Activated CD8-positive, alpha-beta memory T cell treated with anti-CD3 and anti-CD28 coated beads for 48 hours (primary cell): ENCODE data around the gene ORMDL3.
A peak's percentile ranks its signal among the peaks of the same experiment; 100 is the strongest.
"Not testable (repeated sequence)": the region's sequence is repeated elsewhere in the genome, so short reads cannot be mapped to it uniquely, and the experiment has no call there.

Experiments used
- DNase-seq, 3 experiments: peaks; one replicate each; pipeline ENCODE4 v3.0.0-alpha.2; 2020; ENCODE audit warnings: low read depth in 2 of 3, low spot score in 2 of 3

The ORMDL3 gene

DNA sequence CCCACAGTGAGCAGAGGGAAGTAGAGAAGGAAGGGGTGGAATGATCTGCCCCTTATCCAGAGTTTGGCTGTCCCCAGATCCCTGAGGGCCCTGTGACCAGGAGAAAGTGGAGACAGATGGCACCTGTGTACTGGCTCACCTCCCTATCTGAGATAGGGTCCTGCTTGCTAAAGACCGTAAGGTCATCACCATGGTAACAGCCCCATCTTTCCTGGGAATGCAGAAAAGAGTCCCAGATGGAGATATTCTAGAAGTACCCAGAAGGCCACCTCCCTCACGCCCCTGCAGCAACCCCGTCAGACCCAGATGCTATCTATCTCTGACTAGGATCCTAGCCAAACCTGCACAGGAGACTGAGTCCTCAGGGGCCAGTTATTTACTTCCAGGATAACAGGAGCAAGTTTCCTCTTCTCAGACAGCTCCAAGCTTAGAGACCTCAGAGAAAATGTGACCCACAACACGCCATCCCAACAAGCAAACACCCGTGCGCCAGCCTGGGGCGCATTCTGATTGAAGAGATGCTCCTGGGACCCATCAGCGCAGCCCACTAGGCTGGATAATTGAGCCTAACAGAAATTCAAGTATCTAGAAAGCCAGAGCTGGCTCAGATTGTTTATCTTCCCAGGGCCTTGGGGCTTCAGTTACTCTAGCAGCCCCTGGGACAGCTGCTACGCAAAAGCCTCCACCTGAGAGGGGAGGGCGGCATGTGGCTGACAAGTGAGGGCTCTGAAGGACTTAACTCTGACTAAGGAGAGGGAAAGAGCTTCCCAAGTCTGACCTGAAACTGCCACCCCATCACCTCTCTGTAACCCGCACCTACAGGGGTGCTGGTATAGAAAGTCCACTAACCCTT is 1.9 kb downstream of the ORMDL3 start:
- DNase-seq: no peak

DNA sequence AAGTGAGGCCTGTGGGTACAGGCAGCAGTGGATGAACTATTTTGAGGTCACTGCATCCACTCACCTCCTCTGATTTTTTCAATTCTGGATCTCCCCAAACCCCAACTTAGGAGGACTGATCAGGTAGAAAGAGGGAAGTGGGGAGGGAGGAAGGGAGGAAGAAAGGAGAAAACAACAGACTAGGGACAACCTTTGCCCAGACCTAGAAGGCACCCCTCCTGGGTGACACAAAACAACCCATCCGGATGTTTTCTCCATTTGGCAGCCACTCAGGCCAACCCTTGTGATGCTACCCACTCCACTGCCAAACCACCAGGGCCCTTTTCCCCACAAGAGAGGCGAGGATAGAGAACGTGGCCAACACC is 2.7 kb downstream of the ORMDL3 start:
- no peak for DNase-seq

DNA sequence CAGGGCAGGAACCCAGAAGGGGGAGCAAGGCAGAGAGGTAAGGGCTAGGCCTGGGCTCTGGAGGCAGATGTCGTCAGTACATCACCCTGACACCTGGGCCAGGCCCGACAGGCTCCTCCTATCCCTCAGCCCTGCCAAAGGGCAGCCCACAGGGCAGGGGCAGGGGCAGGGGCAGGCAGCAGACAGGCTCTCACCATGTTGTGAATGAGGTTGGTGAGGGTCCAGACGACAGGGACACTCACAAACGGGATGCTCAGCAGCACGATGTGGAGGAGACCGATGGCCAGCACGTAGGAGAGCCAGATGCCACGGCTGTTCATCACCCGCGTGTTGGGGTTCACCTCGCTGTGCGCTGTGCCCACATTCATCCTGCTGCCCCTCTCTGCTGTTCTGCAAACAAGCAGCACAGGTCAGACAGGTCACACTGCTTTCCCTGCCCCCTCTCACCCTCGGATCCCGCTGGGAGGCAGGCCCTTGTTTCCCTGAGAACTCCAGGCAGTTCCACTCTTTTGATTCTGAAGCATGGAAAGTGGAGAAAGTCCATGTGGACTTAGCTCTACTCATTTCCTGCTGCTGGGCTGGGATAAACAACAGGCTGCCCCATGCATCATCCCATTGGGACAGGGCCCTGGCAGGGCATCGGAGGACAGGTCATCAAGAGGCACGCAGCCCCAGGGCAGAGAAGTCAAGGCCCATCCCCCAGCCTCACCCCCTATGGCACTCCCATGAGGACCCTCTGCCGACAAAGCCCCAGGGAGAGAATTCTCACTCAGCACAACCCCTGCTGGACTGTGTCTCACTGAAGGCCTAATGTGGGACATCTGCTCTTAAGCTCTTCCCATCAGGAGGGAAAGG is 3.3 kb downstream of the ORMDL3 start:
- no peak for DNase-seq

DNA sequence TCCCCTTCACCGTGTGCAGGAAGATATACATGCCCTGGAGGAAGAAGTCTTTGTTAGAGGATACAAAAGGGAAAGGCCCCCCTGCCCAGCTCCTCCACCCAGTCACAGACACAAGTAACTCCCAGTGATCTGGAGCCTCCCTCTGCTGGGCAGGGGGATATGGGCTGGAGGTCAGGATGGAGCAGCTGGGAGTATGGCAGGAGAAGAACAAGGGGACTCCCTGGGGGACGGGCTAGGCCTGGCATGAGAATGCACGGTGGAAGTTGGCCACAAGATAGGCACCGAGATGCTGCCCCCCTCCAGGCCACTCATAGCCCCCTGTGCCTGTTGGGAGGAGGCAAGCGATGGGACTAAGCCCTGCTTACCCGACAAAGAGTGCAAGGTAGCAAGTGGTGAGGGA is 4.2 kb downstream of the ORMDL3 start:
- DNase-seq: no peak

DNA sequence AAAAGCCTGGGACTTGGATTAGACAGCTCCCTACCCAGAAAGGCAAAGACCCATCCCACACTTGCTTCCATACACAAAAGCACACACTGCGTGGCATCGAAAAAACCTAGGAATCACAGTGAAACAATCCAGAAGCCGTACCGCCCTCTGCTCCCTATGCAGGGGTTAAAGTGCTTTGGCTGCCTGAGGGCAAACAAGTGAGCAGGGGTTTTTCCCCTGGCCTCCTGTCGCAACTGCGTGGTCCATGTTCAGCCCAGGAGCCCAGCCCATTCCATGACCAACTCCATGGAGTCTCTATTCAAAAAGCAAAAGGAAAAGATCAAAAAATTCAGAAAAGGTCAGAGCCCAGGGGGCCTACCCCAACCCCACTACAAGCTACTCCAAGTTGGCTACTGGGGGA is 5.4 kb downstream of the ORMDL3 start:
- no peak for DNase-seq

DNA sequence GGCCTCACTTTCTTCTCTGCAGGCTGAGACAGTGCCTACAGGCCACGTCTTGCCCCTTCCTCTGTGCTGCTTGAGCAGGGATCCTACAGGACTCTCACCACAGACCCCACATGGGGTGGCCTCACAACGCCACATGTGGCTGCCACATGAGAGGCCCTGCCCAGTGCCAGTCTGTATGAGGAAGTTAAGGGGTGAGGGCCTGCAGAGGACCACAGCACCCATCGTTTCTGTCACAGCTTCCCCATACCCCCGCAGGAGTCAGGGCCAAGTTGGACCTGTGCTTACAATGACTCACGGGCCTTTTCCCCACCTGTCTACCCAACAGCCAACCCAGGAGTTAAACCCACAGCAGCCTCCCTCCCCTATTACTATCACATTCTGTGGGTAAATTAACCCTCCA is 6.1 kb downstream of the ORMDL3 start:
- no peak for DNase-seq

DNA sequence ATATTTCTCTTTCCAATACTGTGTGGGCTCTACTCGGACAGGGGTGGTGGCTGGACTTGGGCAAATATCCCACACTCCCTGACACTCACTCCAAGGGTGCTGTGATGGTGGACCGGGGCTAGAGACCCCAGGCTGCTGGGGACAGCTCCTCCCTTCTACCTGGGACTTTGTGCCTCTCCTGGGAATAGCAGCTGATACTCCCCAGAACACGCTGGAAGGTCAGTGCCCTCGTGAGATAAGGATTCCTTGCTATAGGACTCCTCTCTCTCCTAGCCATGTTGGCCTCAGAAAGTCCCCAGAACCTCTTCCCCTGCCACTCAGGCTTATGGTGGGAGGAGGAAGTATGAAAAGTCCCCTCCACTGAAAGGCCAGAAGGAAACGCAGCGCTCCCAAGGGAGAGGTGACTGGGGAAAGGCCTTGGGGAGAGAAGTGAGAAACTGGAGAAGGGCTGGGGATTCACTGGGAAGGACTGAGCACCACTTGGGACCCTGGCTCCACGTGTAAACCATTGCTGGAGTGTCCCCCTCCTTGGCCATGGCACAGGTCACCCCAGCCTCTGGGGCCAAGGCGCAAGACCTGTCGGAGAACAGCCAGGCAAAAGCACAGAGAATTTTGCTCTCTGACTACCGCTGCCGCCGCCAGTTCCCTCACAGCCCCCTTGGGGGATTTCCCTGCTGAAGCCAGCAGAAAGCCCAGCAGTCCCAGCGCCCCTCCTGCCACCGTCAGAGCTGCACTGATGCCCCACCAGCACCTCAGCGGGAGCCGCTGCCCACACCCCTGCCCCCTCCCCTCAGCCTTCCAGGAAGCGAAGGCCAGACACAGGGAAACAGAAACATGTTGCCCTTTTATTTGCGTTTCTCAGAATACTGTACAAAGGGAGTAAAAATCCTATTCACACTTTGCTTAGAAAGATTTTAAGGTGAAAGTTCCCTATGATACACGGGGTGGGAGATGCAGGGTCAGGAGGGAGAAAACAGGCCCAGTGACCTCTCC is 6.9 kb downstream of the ORMDL3 start:
- DNase-seq: peak in 1 of 3 experiments; percentile 53

DNA sequence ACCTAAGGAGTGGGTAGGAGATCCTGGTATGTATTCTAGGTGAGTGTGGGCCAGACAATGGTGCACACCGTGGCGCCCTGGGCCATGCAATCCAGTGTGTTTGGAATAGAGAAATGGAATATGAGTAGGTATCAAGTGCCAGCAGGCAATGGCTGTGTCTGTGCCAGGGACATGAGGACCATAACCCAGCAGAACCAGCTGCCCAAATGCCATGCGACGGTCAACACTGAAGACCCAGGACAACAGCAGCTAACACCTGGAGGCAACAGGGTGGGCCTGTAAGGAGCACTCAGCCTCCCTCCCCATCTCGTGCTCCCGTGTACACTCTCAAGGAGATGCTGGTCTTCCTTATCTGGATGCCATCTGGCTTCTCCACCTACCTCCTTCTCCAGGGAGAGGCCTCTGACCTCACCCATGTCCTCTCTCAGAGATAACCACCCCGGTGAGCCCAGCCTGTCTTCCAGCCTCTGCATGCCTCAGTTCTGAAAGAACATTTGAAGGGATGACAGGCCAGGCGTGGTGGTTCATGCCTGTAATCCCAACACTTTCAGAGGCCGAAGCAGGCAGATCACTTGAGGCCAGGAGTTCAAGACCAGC is 8.2 kb downstream of the ORMDL3 start:
- no peak for DNase-seq

DNA sequence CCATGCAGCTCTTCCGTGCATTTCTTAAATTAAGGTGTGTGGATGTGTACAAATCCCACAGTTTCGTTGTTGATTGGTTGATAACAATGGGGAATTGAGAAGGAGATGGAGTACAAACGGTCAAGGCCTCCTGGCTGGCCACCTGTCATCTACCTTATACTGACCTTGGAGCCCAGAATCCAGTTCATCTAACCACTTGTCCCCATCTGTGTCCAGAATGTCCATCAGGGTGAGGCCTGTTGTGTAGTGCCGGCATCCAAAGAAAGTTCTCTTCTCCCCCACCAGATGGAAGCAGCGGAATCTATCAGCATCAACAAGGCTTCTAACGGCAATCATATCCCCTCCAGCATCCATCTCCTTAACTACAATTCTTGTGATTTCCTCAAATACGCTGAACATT is 10.5 kb downstream of the ORMDL3 start:
- DNase-seq: no peak

DNA sequence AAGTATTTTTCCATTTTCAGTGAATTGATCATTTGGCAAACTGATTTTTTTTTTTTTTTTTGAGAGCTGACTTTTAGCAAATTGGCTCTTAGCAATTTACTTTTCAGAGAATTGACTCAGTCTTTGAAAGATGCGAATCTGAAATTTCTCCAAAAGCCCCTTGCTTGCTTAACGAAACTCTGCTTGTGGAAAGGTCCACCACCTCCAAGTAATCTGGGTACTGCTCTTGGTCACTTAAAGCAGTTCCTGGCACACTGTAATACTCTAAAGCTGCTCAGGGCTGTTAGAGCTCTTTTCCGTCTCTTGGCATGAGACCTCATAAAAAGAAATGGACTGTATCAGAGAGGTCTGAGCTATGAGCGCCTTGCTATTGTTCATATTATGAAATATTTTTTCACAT is 11.8 kb downstream of the ORMDL3 start:
- DNase-seq: no peak

DNA sequence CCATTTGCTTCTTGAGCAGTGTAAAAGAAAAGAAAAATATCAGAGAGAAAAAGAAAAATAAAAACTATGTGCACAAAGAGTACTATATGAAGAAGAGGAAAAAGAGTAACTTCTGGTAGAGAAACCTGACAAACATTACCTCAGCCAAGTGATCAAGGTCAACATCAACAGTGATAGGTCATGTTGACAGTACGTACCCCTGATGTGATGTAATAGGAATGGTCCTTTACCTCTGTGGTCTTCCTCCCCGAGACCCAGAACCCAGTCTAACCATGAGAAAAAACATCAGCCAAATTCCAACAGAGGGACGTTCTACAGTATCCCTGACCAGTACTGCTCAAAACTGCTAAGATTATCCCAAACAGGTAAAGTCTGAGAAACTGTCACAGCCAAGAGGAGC is 13.4 kb downstream of the ORMDL3 start:
- no peak for DNase-seq

DNA sequence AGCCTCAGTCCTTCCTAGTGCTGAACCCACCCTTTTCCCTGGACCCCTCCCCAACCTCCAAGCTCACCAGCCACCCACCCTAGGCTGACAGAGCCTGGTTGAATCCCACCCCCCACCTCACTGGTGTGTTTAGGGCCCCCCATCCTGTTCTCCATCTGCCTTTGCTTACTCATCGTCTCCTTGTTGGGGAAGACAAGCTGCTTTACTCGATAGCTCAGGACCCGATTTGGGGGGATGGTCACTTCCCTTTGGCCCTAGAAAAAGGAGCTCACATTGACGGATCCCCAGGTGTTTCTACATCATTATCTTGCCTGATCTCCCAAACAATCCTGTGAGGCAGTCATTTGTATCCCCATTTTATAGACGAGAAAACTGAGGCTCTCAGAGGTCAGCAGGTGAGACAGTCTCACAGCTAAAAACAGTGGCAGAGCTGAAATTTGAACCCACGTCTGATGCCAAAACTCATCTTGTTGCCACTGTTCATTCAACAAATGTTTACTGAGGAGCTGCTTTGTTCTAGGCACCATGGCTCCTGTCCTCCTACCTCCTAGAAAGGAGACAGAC is 18.5 kb downstream of the ORMDL3 start:
- no peak for DNase-seq

DNA sequence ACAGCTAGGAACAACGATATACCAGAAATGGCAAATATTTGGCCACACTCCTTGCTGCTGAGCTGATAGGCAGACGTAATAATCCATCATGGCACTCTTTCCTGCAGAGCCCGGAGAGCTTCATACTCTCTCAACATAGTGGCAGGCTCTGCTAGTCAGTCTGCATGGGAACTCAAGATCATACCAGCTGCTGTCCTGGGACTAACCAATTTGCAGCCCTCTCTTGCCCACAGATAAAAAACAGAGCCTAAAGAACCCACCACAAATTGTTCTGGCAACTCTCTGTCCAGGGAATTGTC is 22.5 kb downstream of the ORMDL3 start:
- no peak for DNase-seq

DNA sequence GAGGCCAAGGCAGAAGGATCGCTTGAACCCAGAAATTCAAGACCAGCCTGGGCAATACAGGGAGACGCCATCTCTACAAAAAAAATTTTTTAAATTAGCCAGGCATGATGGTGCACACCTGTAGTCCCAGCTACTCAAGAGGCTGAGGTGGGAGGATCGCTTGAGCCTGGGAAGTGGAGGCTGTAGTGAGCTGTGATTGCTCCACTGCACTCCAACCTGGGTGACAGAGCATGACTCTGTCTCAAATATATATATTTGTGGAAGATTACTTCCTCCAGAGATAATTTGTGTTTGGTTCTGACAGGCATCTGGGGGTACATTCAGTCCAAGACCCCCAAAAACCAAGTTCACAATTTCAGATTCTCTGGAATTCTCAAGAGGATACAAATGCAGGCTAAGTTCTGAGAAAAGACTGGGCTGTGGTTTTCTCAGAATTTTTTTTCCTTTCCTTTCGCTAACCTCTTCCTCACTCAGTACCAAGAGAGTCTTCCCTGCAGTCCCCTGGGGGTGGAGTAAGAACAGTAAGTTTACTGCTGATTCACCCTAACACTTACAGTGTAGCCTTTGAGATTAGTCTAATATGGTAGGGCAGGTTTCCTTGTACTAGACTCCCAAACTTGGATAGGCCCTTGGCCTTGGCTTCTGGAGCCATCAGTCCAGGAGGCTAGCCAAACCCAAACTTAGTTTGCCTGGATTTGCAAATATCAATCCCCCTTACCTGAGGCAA is 24.1 kb downstream of the ORMDL3 start:
- DNase-seq: no peak

DNA sequence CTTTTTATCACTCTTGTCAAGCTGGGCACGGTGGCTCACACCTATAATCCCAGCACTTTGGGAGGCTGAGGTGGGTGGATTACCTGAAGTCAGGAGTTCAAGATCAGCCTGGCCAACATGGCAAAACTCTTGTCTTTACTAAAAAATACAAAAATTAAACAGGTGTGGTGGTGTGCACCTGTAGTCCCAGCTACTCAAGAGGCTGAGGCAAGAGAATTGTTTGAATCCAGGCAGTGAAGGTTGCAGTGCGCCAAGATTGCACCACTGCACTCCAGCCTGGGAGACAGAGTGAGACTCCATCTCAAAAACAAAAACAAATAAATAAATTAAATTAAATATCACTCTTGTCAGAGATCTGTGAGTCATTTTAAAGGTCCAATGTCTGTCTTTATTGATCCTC is 25.4 kb downstream of the ORMDL3 start:
- DNase-seq: not testable (repeated sequence)

DNA sequence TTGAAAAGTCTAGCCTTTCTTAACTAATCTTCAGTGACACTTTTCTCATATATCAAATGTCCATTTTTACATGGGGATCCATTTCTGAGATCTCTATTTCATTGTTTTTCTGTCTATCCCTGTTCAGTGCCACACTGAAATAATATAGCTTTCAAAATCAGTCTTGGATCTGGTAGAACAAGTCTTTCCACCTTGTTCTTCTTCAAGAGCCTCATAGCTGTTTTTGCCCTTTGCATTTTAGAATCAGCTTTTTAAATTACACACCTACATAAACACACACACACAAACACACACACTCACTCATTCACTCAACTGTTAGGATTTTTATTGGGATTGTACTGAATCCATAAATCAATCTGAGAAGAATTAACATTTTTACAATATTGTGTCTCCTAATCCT is 28.2 kb downstream of the ORMDL3 start:
- no peak for DNase-seq

DNA sequence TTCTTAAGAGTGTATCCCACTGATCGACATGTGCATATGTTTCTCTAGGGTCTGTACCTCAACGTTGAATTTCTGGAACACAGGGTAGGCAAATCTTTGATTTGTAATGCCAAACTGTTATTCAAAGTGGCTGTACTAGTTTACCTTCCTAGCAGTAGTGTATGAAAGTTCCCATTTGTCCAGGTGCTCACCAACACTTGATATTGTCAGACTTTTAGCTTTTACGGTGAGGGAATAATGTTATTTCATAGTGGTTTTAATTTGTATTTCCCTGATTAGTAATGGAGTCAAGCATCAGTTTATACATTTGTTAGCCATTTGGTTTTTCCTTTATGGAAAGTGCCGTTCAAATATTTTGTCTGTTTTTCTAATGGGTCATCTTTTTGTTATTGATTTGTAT is 29.3 kb downstream of the ORMDL3 start:
- no peak for DNase-seq

DNA sequence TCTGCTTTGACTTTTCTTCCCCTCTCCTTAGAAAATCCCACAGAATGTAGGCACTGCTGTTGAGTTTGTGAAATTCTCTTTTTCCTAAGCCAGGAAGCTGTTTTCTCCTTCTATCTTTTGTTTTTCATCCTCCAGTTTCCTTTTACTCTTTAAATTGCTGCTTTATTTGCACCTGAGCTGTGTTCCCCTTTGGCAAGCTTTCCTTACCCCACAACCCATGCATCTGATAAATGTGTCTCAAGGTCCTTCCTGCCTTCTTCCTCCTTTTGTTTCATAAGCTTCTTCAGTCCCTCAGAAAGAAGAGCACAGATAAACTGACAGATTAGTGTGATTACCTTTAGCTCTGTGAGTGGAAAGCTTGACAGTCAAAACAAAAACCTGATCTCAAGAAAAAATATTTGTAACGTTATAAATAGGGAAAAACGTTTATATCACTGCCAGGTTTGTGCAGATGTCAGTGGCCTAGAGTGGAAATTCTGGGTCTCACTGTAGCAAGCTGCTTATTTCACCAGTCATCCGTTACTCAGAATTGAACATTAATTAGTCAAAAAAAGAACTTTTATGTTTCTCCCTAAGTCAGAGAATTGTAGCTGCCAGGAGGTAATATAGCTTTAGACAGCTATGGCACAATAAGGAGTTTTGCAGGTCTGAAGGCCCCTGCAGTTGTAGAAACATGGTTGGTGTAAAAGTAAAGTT is 32.6 kb downstream of the ORMDL3 start:
- DNase-seq: no peak

DNA sequence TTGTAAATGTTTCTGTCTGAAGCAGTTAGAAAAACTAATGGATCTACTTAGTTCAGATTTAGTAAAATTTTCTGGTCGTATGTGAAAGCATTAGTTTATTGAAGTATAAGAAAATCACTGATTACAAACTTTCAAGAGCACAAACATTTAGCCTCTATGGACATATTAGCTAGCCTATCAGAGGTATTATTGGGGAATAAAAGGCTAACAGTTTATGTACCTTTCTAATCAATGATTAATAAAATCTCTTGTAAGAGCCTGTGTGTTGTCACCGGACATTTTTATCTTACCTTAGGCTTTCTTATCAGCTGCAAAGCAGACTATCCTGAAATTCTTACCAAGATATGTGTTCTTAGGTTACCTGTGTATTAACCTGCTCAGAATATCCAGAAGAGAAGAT is 38.2 kb downstream of the ORMDL3 start:
- DNase-seq: no peak
